Endothelial cell of umbilical vein (primary cell): ENCODE data around the gene CXCL11. TPM values are rescaled to one million over a fixed set of nuclear protein-coding genes. Genes with fewer than 3 reads are reported as not detected.

Experiments used
- BruUV-seq: library from RNA; stranded (reverse); fragments of 400-500 nt; replicated peaks from 2 replicates; lab custom pipeline; 2021; lab: Mats Ljungman, UMichigan
- CTCF ChIA-PET: fragments of 300-600, 350-600 bp; sonication (Branson Sonifier 250); formaldehyde crosslinking; loops from one replicate; lab custom pipeline; 2021; ENCODE audit warnings: antibody characterized with exemption, inconsistent platforms; lab: Charles Lee
- POLR2A ChIA-PET: fragments of 300-600, 350-600 bp; sonication (Branson Sonifier 250); formaldehyde crosslinking; loops from one replicate; lab custom pipeline; 2021; ENCODE audit warnings: antibody characterized with exemption, inconsistent platforms; lab: Charles Lee
- DNase-seq: peaks from one replicate; pipeline ENCODE4 v3.0.0-alpha.2; 2011; ENCODE audit warnings: low read depth, low spot score
- FAIRE-seq: peaks from 2 replicates; lab custom pipeline; 2011; peaks lifted over from hg19 to GRCh38; lab: Jason Lieb, UNC
- H2AFZ ChIP-seq: 2 replicates; pipeline ENCODE4 v1.6.0; 2012; ENCODE audit warnings: low read depth, low read length, control low read depth, inconsistent platforms
- H3K27ac ChIP-seq: 2 replicates; pipeline ENCODE4 v1.5.1; 2011; ENCODE audit warnings: low read depth, mild to moderate bottlenecking, control low read depth, low read length, moderate library complexity; ENCODE audit not compliant: insufficient read depth
- H3K27me3 ChIP-seq, 2 experiments: 2 replicates each; pipeline versions ENCODE4 v1.6.0 to v1.6.1; 2011; ENCODE audit warnings: low read length in 2 of 2, mixed read lengths in 1 of 2; ENCODE audit not compliant: control insufficient read depth in 2 of 2, insufficient read depth in 2 of 2
- H3K36me3 ChIP-seq, 2 experiments: 2 replicates in 1 of 2; 3 replicates in 1 of 2; pipeline ENCODE4 v1.5.1; 2011; ENCODE audit warnings: low read length in 2 of 2, mild to moderate bottlenecking in 1 of 2, moderate library complexity in 1 of 2; ENCODE audit not compliant: control insufficient read depth in 2 of 2, insufficient read depth in 2 of 2; ENCODE audit errors: extremely low read depth in 1 of 2
- H3K4me1 ChIP-seq: 3 replicates; pipeline ENCODE4 v1.5.1; 2011; ENCODE audit warnings: mild to moderate bottlenecking, low read length; ENCODE audit not compliant: control insufficient read depth, insufficient read depth; ENCODE audit errors: extremely low read depth
- H3K4me2 ChIP-seq: 2 replicates; pipeline ENCODE4 v1.6.1; 2011; ENCODE audit warnings: low read length, control low read depth, mixed read lengths; ENCODE audit not compliant: insufficient read depth
- H3K4me3 ChIP-seq, 3 experiments: fragments of 200-600 bp in 1 of 3; sonication (generic), shearing (Covaris generic) in 1 of 3; replicated peaks in 1 of 3; 2 replicates each; pipeline ENCODE4 v1.5.1; 2011 to 2016; ENCODE audit warnings: control low read depth in 3 of 3, low read length in 3 of 3, mild to moderate bottlenecking in 2 of 3, inconsistent platforms in 1 of 3, low read depth in 1 of 3, moderate library complexity in 1 of 3; ENCODE audit not compliant: insufficient read depth in 1 of 3
- H3K79me2 ChIP-seq: 2 replicates; pipeline ENCODE4 v1.6.0; 2012; ENCODE audit warnings: low read length, inconsistent platforms; ENCODE audit not compliant: control insufficient read depth, insufficient read depth
- H3K9ac ChIP-seq: replicated peaks from 2 replicates; pipeline ENCODE3; 2011; ENCODE audit warnings: low read length, control low read depth; ENCODE audit not compliant: insufficient read depth; ENCODE audit errors: extremely low read depth
- H3K9me1 ChIP-seq: replicated peaks from 3 replicates; pipeline ENCODE4 v1.6.0; 2011; ENCODE audit warnings: mild to moderate bottlenecking, low read length; ENCODE audit not compliant: control insufficient read depth, insufficient read depth; ENCODE audit errors: extremely low read depth
- H3K9me3 ChIP-seq: replicated peaks from 2 replicates; pipeline ENCODE4 v1.5.1; 2012; ENCODE audit warnings: low read length, inconsistent platforms; ENCODE audit not compliant: control insufficient read depth, insufficient read depth
- H4K20me1 ChIP-seq: replicated peaks from 2 replicates; pipeline ENCODE3; 2011; ENCODE audit warnings: mild to moderate bottlenecking, low read length; ENCODE audit not compliant: control insufficient read depth, insufficient read depth; ENCODE audit errors: extremely low read depth
- EZH2 ChIP-seq: IDR thresholded peaks from 2 replicates; pipeline ENCODE4 v1.6.1; 2012; ENCODE audit warnings: borderline replicate concordance, low read depth, mild to moderate bottlenecking, moderate library complexity, low read length, inconsistent platforms; ENCODE audit not compliant: severe bottlenecking
- FOS ChIP-seq: IDR thresholded peaks from 2 replicates; pipeline ENCODE4 v1.6.1; 2011; ENCODE audit warnings: mild to moderate bottlenecking, low read length, moderate library complexity, borderline replicate concordance; ENCODE audit not compliant: insufficient read depth
- GATA2 ChIP-seq: IDR thresholded peaks from 2 replicates; pipeline ENCODE4 v1.7.0; 2011; ENCODE audit warnings: low read depth, mild to moderate bottlenecking, moderate library complexity, mixed read lengths, low read length; ENCODE audit not compliant: insufficient read length, insufficient read depth
- JUN ChIP-seq: IDR thresholded peaks from 2 replicates; pipeline ENCODE4 v1.6.1; 2011; ENCODE audit warnings: borderline replicate concordance, low read depth; ENCODE audit not compliant: insufficient read length, insufficient read depth
- MAX ChIP-seq: IDR thresholded peaks from 2 replicates; pipeline ENCODE4 v1.6.1; 2011; ENCODE audit not compliant: insufficient read depth, insufficient read length
- MYC ChIP-seq: IDR thresholded peaks from one replicate; pipeline ENCODE4 v1.6.1; 2011; ENCODE audit warnings: mild to moderate bottlenecking, low read depth, low read length
- POLR2A ChIP-seq: IDR thresholded peaks from 2 replicates; pipeline ENCODE4 v1.6.1; 2012; ENCODE audit warnings: low read depth, mild to moderate bottlenecking, control low read depth, low read length
- POLR2AphosphoS5 ChIP-seq: IDR thresholded peaks from 2 replicates; pipeline ENCODE4 v1.6.1; 2012; ENCODE audit warnings: low read depth, mild to moderate bottlenecking, control low read depth, low read length, moderate library complexity; ENCODE audit not compliant: insufficient read depth
- dilution Hi-C: fragments of 300-500 bp; cut with MboI; formaldehyde crosslinking; loops from one replicate; pipeline ENCODE4 v1.15.0; 2019; ENCODE audit warnings: low sequenced_read_pairs; ENCODE audit not compliant: extremely low pct_ligation_motif_present
- intact Hi-C: fragments of 100-400 bp; cut with micrococcal nuclease; formaldehyde crosslinking; loops from one replicate; pipeline ENCODE4 v1.10.0; 2022
- polyA plus RNA-seq, 4 experiments: library from polyadenylated mRNA; depleted of rRNA in 3 of 4; stranded (reverse) in 3 of 4; unstranded in 1 of 4; fragments of >200 nt; gene quantifications; 2 replicates each; pipeline versions ENCODE4 v1.2.1 to v1.2.3, GENCODE V29; 2011 to 2012; ENCODE audit warnings: missing spikeins in 1 of 4
- total RNA-seq: library from RNA; stranded (reverse); gene quantifications from 2 replicates; pipeline ENCODE4 v1.2.3, GENCODE V29; 2021
- TF ChIP-seq, protein P1 (sequence below), 2 donors: IDR thresholded peaks; 1 replicate in 1 of 2; 2 replicates in 1 of 2; pipeline ENCODE4 v1.5.1; 2011; ENCODE audit warnings: low read length in 2 of 2, mild to moderate bottlenecking in 2 of 2, moderate library complexity in 2 of 2, control low read depth in 1 of 2, inconsistent platforms in 1 of 2, low read depth in 1 of 2; ENCODE audit not compliant: insufficient read depth in 1 of 2; ENCODE audit errors: extremely low read depth in 1 of 2

CXCL11 gene
- total and polyA plus RNA-seq, 2 donors (not counting 3 experiments of a cell fraction or from before 2014, with no cell fraction given) = 0.91 to 1.1 TPM

GRCh38 chr4:76072760-76073159, 36.9 kb upstream of the CXCL11 start:
- FAIRE-seq = no peak
- dilution Hi-C loops = no loop called here
- BruUV-seq = no TSS peak

More at GRCh38 chr4:76072760-76073159, 36.9 kb upstream of the CXCL11 start:
- DNase-seq = no peak
- intact Hi-C loops = no loop called here
- H3K27ac ChIP-seq = no peak overlapping the region
- H3K4me3 ChIP-seq = no peak overlapping the region
- ChIA-PET CTCF (interaction anchor here (2.3 kb wide), 1 partner anchor 14 kb away, joined by 8 read pairs; no protein-coding TSS in a partner anchor), POLR2A (no interaction called here)
- peaks cover 0 to 2% of the 10 kb centered on the region in 2 experiments for H3K27me3 ChIP-seq
- TF ChIP-seq JUN (no peak), POLR2A (no peak), FOS (no peak), EZH2 (no peak), GATA2 (no peak), MAX (no peak), MYC (no peak), POLR2AphosphoS5 (no peak)
- TF ChIP-seq, protein P1, sequence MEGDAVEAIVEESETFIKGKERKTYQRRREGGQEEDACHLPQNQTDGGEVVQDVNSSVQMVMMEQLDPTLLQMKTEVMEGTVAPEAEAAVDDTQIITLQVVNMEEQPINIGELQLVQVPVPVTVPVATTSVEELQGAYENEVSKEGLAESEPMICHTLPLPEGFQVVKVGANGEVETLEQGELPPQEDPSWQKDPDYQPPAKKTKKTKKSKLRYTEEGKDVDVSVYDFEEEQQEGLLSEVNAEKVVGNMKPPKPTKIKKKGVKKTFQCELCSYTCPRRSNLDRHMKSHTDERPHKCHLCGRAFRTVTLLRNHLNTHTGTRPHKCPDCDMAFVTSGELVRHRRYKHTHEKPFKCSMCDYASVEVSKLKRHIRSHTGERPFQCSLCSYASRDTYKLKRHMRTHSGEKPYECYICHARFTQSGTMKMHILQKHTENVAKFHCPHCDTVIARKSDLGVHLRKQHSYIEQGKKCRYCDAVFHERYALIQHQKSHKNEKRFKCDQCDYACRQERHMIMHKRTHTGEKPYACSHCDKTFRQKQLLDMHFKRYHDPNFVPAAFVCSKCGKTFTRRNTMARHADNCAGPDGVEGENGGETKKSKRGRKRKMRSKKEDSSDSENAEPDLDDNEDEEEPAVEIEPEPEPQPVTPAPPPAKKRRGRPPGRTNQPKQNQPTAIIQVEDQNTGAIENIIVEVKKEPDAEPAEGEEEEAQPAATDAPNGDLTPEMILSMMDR (IDR thresholded peaks at IDR 0.05; ENCODE audit: extremely low read depth in 1 of 2, insufficient read depth in 1 of 2, low read depth in 1 of 2, low read length in 2 of 2) = no peak
- no peaks in the 10 kb centered on the region for H3K9me3 ChIP-seq
- no peak overlapping the region for H3K9ac ChIP-seq
- H2AFZ ChIP-seq = no peak overlapping the region
- no peak overlapping the region for H3K4me2 ChIP-seq
- H3K36me3 ChIP-seq = no peaks in the 10 kb centered on the region
- no peaks in the 10 kb centered on the region for H3K79me2 ChIP-seq
- no peaks in the 10 kb centered on the region for H3K4me1 ChIP-seq
- H3K9me1 ChIP-seq = no peaks in the 10 kb centered on the region
- H4K20me1 ChIP-seq = no peaks in the 10 kb centered on the region
